HL-60 (cell line): Measurements from ENCODE around the gene PARS2.

ENCODE experiments used
- POLR2AphosphoS5 ChIP-seq: IDR thresholded peaks from 2 replicates; pipeline ENCODE4 v1.6.1; 2012; ENCODE audit warnings: low read depth
- TF ChIP-seq, protein P1 (sequence below): IDR thresholded peaks from one replicate; pipeline ENCODE4 v1.5.1; 2011; ENCODE audit warnings: low read length, control low read depth, inconsistent platforms; ENCODE audit not compliant: insufficient read depth
- TF ChIP-seq, protein P2 (sequence below): IDR thresholded peaks from 2 replicates; pipeline ENCODE4 v1.6.1; 2012; ENCODE audit warnings: low read depth; ENCODE audit not compliant: insufficient replicate concordance

DNA sequence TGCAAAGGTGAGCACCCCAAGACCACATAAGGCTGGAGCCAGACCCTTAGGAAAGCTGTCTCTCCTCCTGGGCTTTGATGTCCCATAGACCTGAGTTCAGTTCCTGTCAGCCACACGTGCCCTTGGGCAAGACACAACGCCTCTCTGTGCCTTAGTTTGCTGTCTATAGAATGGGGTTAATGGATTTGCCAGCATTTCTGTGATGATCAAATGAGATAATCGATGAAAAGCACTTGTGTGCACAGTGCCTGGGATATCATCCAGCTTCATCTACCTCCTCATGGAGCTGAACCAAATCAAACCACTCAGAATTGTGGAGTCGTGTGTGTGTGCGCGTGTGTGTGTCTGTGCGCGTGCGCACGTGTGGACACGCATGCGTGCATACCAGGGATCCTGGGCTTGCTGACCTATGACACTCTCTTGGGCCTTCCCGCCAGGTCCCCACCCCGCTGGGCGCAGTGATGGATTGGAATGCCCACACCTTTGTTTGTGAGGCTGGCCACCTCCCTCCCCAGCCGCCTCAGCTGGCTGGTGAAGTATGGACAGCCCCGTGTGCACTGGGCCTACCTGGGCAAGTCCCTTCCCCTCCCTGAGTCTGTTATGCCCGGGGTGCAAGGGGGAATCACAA lies 31.6 kb upstream of the PARS2 start:
- TF ChIP-seq POLR2AphosphoS5 = no peak
- TF ChIP-seq, protein P1, sequence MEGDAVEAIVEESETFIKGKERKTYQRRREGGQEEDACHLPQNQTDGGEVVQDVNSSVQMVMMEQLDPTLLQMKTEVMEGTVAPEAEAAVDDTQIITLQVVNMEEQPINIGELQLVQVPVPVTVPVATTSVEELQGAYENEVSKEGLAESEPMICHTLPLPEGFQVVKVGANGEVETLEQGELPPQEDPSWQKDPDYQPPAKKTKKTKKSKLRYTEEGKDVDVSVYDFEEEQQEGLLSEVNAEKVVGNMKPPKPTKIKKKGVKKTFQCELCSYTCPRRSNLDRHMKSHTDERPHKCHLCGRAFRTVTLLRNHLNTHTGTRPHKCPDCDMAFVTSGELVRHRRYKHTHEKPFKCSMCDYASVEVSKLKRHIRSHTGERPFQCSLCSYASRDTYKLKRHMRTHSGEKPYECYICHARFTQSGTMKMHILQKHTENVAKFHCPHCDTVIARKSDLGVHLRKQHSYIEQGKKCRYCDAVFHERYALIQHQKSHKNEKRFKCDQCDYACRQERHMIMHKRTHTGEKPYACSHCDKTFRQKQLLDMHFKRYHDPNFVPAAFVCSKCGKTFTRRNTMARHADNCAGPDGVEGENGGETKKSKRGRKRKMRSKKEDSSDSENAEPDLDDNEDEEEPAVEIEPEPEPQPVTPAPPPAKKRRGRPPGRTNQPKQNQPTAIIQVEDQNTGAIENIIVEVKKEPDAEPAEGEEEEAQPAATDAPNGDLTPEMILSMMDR = no peak
- TF ChIP-seq, protein P2, sequence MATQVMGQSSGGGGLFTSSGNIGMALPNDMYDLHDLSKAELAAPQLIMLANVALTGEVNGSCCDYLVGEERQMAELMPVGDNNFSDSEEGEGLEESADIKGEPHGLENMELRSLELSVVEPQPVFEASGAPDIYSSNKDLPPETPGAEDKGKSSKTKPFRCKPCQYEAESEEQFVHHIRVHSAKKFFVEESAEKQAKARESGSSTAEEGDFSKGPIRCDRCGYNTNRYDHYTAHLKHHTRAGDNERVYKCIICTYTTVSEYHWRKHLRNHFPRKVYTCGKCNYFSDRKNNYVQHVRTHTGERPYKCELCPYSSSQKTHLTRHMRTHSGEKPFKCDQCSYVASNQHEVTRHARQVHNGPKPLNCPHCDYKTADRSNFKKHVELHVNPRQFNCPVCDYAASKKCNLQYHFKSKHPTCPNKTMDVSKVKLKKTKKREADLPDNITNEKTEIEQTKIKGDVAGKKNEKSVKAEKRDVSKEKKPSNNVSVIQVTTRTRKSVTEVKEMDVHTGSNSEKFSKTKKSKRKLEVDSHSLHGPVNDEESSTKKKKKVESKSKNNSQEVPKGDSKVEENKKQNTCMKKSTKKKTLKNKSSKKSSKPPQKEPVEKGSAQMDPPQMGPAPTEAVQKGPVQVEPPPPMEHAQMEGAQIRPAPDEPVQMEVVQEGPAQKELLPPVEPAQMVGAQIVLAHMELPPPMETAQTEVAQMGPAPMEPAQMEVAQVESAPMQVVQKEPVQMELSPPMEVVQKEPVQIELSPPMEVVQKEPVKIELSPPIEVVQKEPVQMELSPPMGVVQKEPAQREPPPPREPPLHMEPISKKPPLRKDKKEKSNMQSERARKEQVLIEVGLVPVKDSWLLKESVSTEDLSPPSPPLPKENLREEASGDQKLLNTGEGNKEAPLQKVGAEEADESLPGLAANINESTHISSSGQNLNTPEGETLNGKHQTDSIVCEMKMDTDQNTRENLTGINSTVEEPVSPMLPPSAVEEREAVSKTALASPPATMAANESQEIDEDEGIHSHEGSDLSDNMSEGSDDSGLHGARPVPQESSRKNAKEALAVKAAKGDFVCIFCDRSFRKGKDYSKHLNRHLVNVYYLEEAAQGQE = no peak
